Transverse colon (tissue), 3 donors: ENCODE results near the gene GABRB1.

ENCODE experiments used
- EP300 ChIP-seq: sonication (generic); formaldehyde crosslinking; IDR thresholded peaks from one replicate; pipeline ENCODE4 v1.6.1; 2017; ENCODE audit warnings: antibody characterized with exemption, low read depth
- POLR2A ChIP-seq: fragments of 450-650 bp; IDR thresholded peaks from one replicate; pipeline ENCODE4 v1.6.1; 2016; ENCODE audit warnings: antibody characterized with exemption, mild to moderate bottlenecking, moderate library complexity
- TF ChIP-seq, protein P1 (sequence below), 5 experiments: fragments of 200-600 bp in 3 of 5; fragments of 450-650 bp in 2 of 5; sonication (generic) in 3 of 5; IDR thresholded peaks; 1 replicate in 2 of 5; 2 replicates in 3 of 5; pipeline ENCODE4 v1.5.1; 2016 to 2017; ENCODE audit warnings: antibody characterized with exemption in 5 of 5, inconsistent platforms in 3 of 5, mild to moderate bottlenecking in 2 of 5, moderate library complexity in 1 of 5

DNA sequence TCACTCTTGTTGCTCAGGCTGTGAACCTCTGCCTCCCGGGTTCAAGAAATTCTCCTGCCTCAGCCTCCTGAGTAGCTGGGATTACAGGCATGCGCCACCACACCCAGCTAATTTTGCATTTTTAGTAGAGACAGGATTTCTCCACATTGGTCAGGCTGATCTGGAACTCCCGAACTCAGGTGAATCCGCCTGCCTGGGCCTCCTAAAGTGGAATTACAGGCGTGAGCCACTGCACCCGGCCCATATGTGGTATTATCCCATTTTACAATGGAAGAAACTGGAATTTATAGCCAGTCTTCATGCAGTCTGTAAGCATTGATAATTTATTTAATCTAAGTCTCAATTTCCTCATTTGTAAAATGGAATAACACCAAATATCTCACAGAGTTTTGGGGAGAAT is 161.8 kb downstream of the GABRB1 start:
- TF ChIP-seq, protein P1, sequence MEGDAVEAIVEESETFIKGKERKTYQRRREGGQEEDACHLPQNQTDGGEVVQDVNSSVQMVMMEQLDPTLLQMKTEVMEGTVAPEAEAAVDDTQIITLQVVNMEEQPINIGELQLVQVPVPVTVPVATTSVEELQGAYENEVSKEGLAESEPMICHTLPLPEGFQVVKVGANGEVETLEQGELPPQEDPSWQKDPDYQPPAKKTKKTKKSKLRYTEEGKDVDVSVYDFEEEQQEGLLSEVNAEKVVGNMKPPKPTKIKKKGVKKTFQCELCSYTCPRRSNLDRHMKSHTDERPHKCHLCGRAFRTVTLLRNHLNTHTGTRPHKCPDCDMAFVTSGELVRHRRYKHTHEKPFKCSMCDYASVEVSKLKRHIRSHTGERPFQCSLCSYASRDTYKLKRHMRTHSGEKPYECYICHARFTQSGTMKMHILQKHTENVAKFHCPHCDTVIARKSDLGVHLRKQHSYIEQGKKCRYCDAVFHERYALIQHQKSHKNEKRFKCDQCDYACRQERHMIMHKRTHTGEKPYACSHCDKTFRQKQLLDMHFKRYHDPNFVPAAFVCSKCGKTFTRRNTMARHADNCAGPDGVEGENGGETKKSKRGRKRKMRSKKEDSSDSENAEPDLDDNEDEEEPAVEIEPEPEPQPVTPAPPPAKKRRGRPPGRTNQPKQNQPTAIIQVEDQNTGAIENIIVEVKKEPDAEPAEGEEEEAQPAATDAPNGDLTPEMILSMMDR (IDR thresholded peaks at IDR 0.05) = no peak
- TF ChIP-seq EP300 (no peak), POLR2A (no peak)
